OCI-LY7 (cell line): ENCODE measurements around the gene ANKLE2.

Experiments used
- CTCF ChIP-seq: fragments of 200-600 bp; sonication (generic); conservative IDR thresholded peaks from 2 replicates; pipeline ENCODE4 v1.5.1; 2014; ENCODE audit warnings: mild to moderate bottlenecking, antibody characterized with exemption, low read length, moderate library complexity, mixed read lengths
- EZH2phosphoT487 ChIP-seq: fragments of 200-600 bp; sonication (generic); IDR thresholded peaks from 2 replicates; pipeline ENCODE4 v1.6.1; 2018; ENCODE audit warnings: low read depth, borderline replicate concordance, mild to moderate bottlenecking, mixed run types, antibody characterized with exemption, low read length, moderate library complexity, mixed read lengths

- TF ChIP-seq CTCF = no peak
- TF ChIP-seq EZH2phosphoT487 = no peak
Observed at GRCh38 chr12:132746613-132747012, 15.0 kb downstream of the ANKLE2 start.
